ENCODE results near the gene ADAP1.
"Not testable (repeated sequence)": the region's sequence is repeated elsewhere in the genome, so short reads cannot be mapped to it uniquely, and the experiment has no call there.

ADAP1 gene

DNA sequence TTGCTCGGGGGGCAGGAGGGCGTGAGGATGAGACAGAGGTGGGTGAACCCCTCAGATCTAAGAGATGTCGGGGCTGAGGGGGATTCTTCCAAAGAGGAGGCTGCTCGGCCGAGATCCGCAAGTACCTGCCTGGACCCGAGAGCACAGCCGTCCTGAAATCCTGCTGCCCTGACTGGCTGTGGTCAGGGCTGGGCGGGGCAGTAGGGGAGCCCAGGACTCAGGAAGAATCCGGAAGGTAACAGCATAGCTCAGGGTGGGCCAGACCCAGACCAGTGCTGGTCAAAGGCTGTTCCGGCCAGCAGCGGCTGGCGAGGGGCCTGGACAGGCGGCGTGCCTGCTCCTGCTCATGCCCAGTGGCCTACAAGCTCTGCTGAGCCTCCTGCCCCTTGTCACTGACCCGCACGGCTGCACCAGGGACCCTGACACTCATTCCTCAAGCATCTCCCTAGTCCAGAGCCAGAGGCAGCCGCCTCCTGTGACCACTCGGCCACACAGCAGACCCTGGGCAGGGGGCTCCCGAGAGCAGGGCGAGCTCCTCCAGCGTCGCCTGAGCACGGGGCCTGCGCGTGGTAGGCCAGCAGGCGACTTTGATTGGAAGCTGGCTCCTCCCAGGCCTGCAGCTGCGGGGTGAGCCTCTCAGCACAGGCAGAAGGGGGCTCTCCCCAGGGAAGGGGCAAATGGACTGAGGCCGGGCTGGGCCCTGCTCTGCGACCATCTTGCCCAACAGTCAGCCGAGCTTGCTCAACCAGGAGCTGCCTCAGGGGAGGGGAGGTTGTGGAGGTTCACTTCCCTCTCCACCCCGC, 3.1 kb upstream of the ADAP1 start:
- no peak for DNase-seq

DNA sequence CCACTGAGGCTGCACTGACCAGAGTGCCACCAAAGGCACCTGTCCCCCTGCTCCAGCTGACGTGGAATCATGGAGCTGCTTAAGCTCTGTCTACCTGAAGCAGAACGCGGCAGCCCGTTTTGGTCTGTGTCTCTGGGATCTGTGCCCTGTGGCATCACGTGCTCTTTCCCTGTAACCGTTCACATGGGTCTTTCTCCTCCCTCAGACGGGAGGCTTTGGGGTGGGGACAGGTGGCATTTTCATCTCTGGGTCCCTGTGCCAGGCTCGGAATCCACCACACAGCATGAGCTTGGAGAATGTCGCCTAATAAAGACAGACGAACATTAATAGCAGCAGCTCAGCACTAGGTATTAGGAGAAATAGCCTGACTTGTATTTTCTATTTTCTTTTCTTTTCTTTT, 1.6 kb upstream of the ADAP1 start:
- DNase-seq, result no peak

DNA sequence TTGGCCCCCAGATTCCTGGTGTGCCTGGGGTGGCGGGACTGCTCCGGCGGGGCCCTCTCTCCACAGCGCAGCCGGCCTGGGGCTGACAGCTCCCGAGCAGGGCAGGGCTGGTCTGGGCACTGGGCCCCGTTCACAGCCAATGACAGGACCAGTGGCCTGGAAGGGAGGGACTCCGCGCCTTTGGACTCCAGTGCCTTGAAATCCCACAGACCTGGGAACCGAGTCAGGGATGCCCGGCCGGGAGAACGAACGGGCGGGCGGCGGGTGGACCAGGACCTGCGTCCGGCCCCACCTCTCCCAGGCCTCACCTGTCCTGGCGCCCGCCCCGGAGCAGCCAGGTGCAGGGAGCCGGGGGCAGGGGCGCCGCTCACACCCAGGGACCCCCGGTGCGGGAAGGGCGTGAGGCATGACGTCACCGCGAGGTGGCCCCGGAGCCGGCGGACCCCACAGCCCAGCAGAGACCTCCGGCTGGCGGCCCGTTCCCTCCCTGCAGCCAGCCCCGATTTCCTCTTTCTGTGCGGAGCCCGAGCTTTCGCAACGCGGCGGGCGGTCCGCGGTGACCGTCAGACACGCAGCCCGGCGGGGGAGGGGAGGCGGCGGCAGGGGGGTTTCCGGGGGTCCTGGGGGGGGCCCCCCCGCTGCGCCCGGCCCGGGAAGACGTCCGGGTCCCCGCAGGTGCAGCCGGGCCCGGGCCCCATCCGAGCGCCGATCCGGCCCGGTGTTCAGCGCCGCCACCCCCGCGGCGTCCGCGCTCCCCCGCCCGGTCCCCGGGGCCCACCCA, 743 bp downstream of the ADAP1 start:
- no peak for DNase-seq

DNA sequence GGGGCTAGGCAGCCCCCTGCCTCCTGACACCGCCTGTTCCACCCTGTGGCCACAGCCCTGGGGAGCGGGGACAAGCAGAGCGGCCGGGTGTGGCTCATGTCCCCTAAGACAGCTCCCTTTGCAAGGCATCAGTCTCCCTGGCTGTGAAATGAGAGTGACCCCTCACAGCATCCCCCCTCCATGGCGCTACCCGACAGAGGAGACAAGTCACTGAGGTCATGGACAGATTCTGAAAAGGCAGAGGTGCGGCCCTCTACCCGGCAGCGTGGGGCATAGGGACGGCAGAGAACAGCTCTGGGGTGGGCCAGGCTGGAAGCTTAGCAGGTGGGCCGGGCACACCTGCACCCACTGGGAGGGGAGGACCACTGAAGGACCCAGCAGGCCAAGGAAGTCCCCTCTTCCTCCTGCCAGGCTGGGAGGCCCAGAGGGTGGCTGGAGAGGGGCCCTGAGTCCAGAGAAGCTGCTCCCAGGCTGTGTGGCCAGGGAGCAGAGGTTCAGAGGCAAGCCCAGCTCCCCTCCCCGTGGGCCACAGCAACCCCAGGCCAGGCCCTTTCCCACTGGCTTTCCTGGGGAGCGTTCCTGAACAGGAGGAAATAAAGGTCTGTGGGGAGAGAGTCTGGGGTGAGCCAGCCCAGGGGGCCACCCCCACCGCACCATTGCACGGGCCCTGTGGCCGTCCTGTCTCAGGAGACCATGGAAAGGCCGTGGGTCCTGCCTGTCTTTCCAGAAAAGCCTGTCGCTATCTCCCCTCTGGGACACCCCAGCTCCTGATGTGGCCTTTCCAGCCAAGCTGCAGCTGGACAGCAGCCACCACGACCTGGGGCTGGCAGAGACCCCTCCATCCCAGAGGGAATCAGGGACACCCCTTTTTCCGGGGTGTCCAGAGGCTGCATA, 1.7 kb downstream of the ADAP1 start:
- no peak for DNase-seq

DNA sequence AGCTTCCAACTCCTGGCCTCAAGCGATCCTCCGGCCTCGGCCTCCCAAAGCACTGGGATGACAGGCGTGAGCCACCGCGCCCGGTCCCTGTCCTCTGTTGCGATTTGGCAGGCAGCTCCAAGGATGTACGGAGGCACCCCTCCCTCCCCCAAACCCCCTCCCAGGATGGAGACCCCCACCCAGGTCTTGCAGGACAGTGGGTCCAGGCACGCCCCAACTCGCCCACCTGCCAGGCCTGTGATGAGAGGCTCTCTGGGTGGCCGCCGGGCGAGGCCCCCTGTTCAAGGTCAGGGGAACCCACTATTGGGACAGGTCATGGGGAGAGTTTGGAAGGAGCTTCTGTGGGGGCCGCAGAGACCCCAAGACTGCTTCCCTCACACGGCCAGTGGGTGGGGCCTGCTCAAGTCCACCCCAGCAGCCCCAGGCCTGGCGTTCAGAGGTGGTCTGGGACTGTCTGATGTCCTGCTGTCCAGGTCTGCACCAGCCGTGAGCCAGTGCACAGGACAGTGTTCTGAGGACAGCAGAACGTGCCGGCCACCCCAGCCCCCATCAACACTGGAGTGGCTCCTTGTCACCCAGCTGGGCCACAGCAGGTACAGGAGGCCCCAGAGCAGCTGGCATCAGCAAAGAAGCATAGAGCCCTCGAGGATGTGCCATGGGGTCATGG, 2.5 kb downstream of the ADAP1 start:
- no peak for DNase-seq

DNA sequence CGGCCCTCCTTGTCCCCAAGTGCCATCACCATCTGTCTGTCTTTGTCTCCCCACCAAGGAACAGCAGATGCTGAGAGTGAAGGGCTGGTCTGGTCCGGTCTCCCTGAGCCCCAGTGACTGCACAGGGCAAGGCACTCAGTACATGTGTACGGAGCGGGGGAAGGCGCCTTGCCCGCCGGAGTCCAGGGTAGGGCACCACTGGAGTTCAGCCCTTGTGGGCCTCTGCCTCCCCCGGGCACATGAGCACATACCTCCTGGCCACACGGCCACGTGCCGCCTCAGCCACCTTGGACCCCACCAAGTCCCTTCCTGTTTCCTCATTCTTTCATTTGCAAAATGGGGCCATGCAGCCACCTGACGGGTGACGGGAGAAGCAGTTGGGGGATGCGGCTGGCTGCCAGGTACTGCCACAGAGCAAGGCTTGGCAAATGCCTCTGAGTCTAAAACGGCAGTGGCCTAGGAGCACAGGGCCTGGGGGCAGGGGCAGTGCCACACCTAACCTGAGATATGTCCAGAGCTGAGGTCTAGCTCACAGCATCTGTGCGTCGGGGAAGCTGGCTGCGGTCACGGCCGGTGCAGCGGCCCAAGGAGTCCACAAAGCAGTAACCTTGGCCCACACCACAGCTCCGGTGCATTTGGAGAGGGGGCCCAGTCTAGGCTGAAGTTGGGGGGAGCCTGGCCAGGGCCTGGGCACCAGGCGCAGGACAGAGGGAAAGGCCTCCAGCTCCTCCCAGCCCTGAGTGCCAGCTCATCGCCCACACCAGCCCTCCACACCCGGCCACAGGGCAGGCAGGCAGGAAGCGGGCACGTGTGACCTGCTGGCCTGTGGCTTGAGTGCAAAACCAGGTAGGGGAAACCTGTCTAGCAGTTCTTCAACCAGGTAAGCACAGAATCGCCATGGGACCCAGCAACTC, 5.2 kb downstream of the ADAP1 start:
- DNase-seq, result no peak

DNA sequence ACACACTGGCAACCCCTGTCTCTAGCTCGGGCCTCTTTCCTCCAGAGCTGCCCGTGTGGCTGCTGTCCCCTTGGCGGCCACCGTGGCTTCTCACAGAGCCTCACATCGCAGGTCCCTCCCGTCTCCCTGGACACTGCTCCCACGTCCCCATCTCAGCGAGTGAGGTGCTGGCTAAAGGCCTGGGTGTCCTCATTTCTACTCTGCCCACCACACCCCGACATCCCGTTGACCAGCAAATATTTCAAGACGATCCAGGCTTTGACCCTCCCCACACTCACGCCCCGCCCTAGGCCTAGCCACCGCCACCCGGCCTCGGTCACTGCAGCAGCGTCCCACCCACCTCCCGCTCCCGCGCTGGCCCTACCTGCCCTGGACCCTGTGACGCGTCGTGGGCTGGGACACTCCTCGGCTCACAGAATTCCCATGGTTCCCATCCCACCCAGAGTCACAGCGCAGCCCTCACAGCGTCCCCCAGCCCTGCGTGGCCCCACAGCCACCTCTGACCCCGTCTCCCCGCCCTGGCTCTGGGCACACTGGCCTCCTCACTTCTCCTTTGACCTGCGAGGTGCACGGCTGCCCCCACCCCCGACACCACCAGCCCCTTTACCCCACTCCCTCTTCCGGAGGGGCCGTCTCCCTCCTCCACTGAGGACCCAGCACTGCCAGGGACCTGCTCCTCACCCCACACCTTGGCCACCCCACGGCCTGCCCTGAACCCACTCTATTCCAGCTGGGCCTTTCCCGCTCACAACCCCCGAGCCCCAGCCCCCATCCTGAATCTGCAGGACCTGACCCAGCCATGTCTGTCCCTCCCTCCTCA, 6.9 kb downstream of the ADAP1 start:
- no peak for DNase-seq

DNA sequence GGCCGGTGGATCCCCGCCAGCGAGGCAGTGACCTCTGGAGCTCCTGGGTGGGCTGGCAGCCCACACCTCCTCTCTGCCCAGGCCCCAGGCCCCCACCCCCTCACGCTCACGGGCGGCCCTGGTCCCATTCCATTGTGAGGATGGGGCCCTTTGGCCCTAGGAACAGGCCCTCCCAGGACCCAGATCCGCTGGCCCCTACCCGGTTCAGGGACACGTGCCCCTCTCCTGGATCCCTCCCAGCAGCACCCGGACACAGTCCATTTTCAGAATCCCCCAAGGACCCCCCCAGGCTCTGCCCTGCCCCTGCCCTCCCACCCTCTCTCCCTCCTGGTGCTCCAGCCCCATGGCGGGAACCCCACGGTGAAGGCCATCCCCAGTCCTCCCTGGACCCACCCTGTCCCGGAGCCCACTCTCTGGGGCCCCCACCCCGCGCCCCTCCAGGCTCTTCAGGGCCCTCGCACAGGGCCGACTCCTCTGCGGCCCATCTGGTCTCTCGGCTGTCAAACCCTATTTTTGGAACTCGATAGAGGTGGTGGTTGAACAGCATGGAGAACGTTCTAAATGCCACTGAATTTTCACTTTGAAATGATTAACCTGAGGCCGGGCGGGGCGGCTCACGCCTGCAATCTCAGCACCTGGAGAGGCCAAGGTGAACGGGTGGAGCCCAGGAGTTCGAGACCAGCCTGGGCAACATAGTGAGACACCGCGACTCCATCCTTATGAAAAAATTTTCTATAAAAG, 8.1 kb downstream of the ADAP1 start:
- DNase-seq, result no peak

DNA sequence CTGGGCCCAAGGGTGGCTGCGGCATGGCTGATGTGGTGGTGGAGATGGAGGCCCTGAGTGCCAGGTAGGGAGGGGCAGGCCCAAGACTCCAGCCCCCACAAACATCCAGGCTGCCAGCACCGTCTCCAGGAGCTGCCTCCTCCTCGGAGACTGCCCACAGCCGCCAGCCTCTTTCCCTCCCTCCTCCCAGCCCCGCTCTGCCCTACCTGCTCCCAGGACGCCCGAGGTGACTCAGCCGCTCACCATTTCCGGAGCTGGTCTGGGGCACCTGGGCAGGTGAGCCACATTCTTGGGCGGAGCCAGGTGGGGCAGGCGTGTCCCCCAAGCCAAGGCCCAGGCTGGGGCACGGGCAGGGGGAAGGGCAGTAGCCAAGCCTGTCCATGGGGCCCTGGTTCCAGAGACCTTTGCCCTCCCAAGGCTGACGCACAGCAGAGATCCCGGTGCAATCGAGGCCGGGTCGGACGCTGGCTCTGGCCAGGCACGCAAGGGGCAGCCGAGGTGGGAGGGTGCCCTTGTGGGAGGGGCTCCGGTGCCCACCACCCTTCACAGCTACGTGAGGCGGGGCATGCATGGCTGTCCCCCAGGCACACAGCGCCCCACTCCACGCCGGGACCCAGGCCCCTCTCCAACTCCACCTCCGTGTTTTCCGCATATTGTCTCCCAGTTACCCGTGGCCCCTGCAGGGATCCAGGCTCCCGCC, 8.8 kb downstream of the ADAP1 start:
- peak; percentile 71 for DNase-seq

DNA sequence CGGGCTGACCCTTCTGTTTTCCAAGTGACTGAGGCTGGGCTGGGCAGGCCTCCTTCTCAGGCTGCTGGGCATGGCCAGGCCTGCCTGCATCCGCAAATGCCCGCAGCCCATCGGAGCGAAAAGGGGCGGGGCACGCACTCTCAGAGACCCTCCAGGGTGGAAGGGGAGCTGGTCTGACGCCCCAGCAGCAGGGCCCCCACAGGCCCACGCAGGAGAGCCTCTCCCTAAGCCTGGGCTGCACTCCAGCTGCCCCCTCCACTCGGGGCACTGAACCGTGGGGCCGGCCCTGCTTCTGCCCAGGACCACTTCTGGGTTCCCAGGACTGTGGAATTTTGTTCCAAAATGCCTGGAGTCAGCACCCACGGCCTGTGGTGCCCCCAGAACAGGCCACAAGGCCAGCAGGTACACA, 9.3 kb downstream of the ADAP1 start:
- peak; percentile 44 for DNase-seq

DNA sequence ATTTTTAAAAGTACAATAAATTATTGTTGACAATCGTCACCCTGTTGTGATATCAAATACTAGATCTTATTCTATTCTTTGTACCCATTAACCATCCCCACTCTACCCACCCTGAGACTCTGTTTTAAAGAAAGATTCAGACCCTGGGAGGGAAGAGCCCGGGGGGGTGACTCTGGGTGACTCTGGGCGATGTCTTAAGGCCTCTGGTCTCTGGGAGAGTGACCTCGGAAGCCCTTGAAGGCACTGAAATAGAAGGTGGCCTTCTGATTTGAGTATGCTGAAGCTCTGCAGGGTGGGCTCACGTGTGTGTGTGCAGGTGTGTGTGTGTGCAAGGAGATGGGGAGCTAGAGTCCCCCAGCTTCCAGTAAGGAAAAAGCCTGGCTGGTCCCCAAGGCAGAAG, 9.7 kb downstream of the ADAP1 start:
- DNase-seq, result no peak

DNA sequence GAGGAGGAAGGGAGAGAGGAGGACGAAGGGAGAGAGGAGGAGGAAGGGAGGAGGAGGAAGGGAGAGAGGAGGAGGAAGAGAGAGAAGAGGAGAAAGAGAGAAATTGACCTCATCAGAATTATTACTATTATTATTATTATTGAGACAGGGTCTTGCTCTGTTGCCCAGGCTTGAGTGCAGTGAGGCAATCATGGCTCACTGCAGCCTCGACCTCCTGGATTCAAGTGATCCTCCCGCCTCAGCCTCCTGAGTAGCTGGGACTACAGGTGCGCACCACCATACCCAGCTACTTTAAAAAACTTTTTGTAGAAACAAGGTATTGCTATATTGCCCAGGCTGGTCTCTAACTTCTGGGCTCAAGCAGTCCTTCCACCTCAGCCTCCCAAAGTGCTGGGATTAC, 10.7 kb downstream of the ADAP1 start:
- not testable (repeated sequence) for DNase-seq

DNA sequence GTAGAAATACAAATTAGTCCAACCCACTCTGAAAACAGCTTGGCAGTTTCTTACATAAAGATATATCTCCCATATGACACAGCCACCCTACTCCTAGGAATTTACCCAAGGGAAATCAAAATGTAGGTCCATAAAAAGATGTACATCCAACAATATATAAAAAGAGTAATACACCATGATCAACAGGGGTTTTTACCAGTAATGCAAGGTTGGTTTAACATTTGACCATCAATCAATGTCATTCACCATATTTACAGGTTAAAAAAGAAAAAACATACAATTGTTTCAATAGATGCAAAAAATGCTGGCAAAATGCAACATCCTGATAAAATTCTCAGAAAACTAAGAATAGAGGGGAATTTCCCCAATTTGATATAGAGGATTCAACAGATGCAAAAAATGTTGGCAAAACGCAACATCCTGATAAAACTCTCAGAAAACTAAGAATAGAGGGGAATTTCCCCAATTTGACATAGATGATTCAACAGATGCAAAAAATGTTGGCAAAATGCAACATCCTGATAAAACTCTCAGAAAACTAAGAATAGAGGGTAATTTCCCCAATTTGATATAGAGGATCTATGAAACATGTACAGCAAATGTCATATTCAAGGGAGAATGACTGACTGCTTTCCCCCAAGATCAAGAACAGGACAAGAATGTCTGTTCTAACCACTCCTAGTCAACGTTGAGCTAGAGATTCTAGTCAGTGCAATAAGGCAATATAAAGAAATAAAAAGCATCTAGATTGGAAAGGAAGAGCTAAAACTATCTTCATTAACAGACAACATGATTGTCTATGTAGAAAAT, 13.7 kb downstream of the ADAP1 start:
- DNase-seq, result no peak

DNA sequence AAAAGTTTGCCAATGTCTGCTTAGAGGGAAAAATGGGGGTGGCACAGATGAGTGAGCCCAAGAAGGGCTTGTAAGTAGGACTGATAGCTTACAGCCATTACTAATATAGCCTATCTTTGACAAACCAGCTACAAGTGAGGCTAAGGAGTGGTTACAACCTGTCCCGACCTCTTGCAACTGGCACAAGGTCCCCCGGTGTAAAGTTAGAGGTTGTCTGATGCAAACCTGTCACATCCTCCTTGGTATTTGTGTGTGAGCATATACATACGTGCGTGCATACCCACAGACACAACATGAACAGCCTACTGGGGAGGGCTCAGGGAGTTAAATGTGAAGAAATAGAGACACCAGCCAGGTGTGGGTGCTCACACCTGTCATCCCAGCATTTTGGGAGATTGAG, 14.6 kb downstream of the ADAP1 start:
- DNase-seq, result no peak

DNA sequence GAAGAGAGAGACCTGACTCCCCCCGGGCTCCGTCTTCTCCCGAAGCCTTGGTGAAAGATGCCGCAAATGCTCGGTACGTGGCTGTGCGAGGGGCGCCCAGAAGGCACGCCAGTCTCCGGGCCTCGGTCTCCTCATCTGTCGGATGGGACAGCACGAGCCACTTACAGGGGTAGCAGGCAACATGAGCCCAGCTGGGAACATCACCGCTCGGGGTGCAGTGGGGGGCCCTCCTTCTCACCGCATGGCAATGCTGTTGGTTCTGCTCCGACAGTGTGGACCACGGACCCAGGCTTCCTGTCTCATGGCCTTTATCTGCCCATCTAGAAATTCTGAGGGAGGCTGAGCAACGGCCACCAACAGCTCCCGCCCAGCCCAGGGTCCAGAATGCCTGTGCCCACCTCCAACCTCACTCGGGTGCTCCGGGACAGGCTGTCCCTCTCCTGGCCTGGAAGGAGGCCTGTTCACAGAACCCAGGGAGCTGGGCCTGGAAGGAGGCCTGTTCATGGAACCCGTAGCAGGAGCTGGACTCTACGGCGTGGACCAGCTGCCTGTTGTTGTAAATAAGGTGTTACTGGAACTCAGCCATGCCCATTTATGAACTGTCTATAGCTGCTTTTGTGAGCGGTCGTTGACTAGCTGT, 15.8 kb downstream of the ADAP1 start:
- no peak for DNase-seq

DNA sequence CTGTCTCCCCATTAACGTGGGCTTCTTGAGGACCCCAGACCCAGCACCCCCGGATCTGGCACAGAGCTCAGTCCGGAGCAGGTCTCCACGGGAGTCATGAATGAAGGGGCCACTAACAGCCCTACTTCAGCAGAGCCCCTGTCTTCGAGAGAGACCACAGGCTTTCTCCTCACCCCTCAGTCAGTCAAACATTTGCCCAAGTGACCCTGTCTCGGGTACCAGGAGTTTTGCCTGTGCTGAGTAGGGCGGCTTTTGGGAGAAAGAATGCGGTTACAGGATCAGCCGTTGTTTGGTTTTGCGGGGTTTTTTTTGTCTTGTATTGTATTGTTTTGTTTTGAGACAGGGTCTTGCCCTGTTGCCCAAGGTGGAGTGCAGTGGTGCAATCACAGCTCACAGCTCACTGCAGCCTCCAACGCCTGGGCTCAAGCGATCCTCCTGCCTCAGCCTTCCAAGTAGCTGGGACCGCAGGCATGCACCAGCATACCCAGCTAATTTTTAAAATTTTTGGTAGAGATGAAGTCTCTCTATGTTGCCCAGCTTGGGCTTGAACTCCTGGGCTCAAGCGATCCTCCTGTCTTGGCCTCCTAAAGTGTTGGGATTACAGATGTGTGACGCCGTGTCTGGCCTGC, 16.5 kb downstream of the ADAP1 start:
- no peak for DNase-seq

DNA sequence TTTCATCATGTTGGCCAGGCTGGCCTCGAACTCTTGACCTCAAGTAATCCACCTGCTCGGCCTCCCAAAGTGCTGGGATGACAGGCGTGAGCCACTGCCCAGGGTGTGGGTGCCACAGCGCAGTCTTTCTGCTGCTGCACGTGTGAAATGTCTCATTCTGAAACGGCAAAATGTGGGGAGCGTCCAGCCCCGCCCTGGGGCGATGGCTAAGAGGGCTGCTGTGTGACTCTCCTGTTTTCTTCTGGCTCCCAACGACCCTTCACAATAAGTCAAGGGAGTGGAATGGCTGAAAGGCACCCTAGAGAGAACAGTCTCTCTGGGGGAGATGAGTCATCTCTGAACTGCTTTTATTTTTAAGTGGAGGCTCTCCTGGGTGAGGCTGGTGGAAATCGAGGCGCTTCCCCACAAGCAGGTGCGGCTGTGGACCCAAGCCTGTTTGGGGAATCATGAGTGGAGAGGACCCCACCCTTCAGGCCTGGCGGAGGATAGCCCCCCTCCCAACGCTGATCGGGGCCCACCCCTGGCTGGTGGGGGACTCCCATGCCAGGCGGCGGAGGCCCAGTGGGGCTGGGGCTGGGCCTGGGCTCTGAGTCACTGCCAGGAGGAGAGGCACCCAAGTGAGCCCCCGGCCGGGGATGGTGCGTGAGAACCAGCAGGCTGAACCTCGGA, 18.0 kb downstream of the ADAP1 start:
- no peak for DNase-seq
